WTC11 (cell line): ENCODE results near the gene ST6GAL1.

Experiments used
- CTCF ChIP-seq: fragments of 200-600 bp; IDR thresholded peaks from 2 replicates; pipeline ENCODE4 v1.8.0; 2022; ENCODE audit warnings: antibody characterized with exemption
- E2F4 ChIP-seq: sonication (generic); formaldehyde crosslinking; IDR thresholded peaks from 2 replicates; pipeline ENCODE4 v1.8.1; 2022; ENCODE audit warnings: low read depth, mild to moderate bottlenecking, moderate library complexity, missing genetic modification reagents, borderline replicate concordance
- NR1H2 ChIP-seq: sonication (generic); formaldehyde crosslinking; IDR thresholded peaks from 2 replicates; pipeline ENCODE4 v1.9.0; 2021; ENCODE audit warnings: mild to moderate bottlenecking, moderate library complexity, missing genetic modification reagents
- NR2C2 ChIP-seq: sonication (generic); formaldehyde crosslinking; IDR thresholded peaks from 2 replicates; pipeline ENCODE4 v1.8.0; 2022; ENCODE audit warnings: mild to moderate bottlenecking, missing genetic modification reagents
- RELA ChIP-seq: sonication (generic); formaldehyde crosslinking; IDR thresholded peaks from 2 replicates; pipeline ENCODE4 v1.8.1; 2022; ENCODE audit warnings: missing genetic modification reagents, mild to moderate bottlenecking, borderline replicate concordance
- TP53 ChIP-seq: sonication (generic); formaldehyde crosslinking; IDR thresholded peaks from 2 replicates; pipeline ENCODE4 v1.8.1; 2023; ENCODE audit warnings: mild to moderate bottlenecking, missing genetic modification reagents
- USF1 ChIP-seq: sonication (generic); formaldehyde crosslinking; IDR thresholded peaks from 2 replicates; pipeline ENCODE4 v1.8.0; 2022; ENCODE audit warnings: mild to moderate bottlenecking, missing genetic modification reagents
- ZNF671 ChIP-seq: fragments of 250-450 bp; sonication (Bioruptor Pico); IDR thresholded peaks from 2 replicates; pipeline ENCODE4 v1.8.0; 2021; ENCODE audit warnings: mild to moderate bottlenecking
- TF ChIP-seq, protein P1 (sequence below): sonication (generic); formaldehyde crosslinking; IDR thresholded peaks from 2 replicates; pipeline ENCODE4 v1.8.1; 2023; ENCODE audit warnings: mild to moderate bottlenecking, missing genetic modification reagents
- TF ChIP-seq, protein P2 (sequence below): sonication (generic); formaldehyde crosslinking; conservative IDR thresholded peaks from 2 replicates; pipeline ENCODE4 v1.8.1; 2022; ENCODE audit warnings: mild to moderate bottlenecking, missing genetic modification reagents
- TF ChIP-seq, protein P3 (sequence below): sonication (generic); formaldehyde crosslinking; IDR thresholded peaks from 2 replicates; pipeline ENCODE4 v1.8.1; 2023; ENCODE audit warnings: mild to moderate bottlenecking, missing genetic modification reagents, moderate library complexity
- TF ChIP-seq, protein P4 (sequence below): sonication (generic); formaldehyde crosslinking; IDR thresholded peaks from 2 replicates; pipeline ENCODE4 v1.8.0; 2022; ENCODE audit warnings: mild to moderate bottlenecking, missing genetic modification reagents

- TF ChIP-seq RELA (CRISPR knock-in tag) (0 out of 2 replicates have a peak, but pooled peaks have one; percentile 63), CTCF (no peak), ZNF671 (no peak), TP53 (CRISPR knock-in tag) (no peak), USF1 (CRISPR knock-in tag) (peak; percentile 46; the same call in 1 of the 2 replicates), E2F4 (no peak), NR1H2 (CRISPR knock-in tag) (no peak), NR2C2 (no peak)
- TF ChIP-seq, protein P1, sequence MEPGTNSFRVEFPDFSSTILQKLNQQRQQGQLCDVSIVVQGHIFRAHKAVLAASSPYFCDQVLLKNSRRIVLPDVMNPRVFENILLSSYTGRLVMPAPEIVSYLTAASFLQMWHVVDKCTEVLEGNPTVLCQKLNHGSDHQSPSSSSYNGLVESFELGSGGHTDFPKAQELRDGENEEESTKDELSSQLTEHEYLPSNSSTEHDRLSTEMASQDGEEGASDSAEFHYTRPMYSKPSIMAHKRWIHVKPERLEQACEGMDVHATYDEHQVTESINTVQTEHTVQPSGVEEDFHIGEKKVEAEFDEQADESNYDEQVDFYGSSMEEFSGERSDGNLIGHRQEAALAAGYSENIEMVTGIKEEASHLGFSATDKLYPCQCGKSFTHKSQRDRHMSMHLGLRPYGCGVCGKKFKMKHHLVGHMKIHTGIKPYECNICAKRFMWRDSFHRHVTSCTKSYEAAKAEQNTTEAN, result 0 out of 2 replicates have a peak, but pooled peaks have one; percentile 48
- TF ChIP-seq, protein P2, sequence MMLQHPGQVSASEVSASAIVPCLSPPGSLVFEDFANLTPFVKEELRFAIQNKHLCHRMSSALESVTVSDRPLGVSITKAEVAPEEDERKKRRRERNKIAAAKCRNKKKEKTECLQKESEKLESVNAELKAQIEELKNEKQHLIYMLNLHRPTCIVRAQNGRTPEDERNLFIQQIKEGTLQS (CRISPR knock-in tag), result no peak
- TF ChIP-seq, protein P3, sequence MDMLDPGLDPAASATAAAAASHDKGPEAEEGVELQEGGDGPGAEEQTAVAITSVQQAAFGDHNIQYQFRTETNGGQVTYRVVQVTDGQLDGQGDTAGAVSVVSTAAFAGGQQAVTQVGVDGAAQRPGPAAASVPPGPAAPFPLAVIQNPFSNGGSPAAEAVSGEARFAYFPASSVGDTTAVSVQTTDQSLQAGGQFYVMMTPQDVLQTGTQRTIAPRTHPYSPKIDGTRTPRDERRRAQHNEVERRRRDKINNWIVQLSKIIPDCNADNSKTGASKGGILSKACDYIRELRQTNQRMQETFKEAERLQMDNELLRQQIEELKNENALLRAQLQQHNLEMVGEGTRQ (CRISPR knock-in tag), result no peak
- TF ChIP-seq, protein P4, sequence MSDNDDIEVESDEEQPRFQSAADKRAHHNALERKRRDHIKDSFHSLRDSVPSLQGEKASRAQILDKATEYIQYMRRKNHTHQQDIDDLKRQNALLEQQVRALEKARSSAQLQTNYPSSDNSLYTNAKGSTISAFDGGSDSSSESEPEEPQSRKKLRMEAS, result peak; percentile 87
These were observed 560 bp downstream of the ST6GAL1 start for GRCh38 chr3:186930641-186931531.
